ENCODE measurements around the gene ANKRD44.
"Not testable (repeated sequence)": the region's sequence is repeated elsewhere in the genome, so short reads cannot be mapped to it uniquely, and the experiment has no call there.

The ANKRD44 gene

GRCh38 chr2:197310271-197310985, at the start of gene ANKRD44:
ANKRD44 (minus strand) TSS chr2:197310780; CDS start chr2:197310604, 176 bp downstream.
- DNase-seq: peak; percentile 86 to 88

GRCh38 chr2:197359859-197360258, 49.3 kb upstream of the ANKRD44 start:
- DNase-seq: no peak

- DNase-seq: no peak
Observed at GRCh38 chr2:197358931-197359330, 48.4 kb upstream of the ANKRD44 start.

- DNase-seq: no peak
Observed at GRCh38 chr2:197357986-197358385, 47.4 kb upstream of the ANKRD44 start.

- no peak for DNase-seq
Observed at GRCh38 chr2:197356136-197356535, 45.6 kb upstream of the ANKRD44 start.

GRCh38 chr2:197354169-197354558, 43.6 kb upstream of the ANKRD44 start:
- no peak for DNase-seq

- no peak for DNase-seq
Observed at GRCh38 chr2:197353393-197354168, 43.0 kb upstream of the ANKRD44 start.

- no peak for DNase-seq
Observed at GRCh38 chr2:197349699-197350098, 39.1 kb upstream of the ANKRD44 start.

GRCh38 chr2:197348721-197349360, 38.3 kb upstream of the ANKRD44 start:
- no peak for DNase-seq

GRCh38 chr2:197345846-197346370, 35.3 kb upstream of the ANKRD44 start:
- no peak for DNase-seq

- DNase-seq: not testable (repeated sequence)
Observed at GRCh38 chr2:197343968-197344367, 33.4 kb upstream of the ANKRD44 start.

- no peak for DNase-seq
Observed at GRCh38 chr2:197340591-197340990, 30.0 kb upstream of the ANKRD44 start.

GRCh38 chr2:197339496-197340220, 29.1 kb upstream of the ANKRD44 start:
- DNase-seq: no peak

GRCh38 chr2:197339016-197339415, 28.4 kb upstream of the ANKRD44 start:
- no peak for DNase-seq

- DNase-seq: no peak
Observed at GRCh38 chr2:197332641-197333040, 22.1 kb upstream of the ANKRD44 start.

GRCh38 chr2:197328461-197328860, 17.9 kb upstream of the ANKRD44 start:
- DNase-seq: no peak

- no peak for DNase-seq
Observed at GRCh38 chr2:197327472-197328098, 17.0 kb upstream of the ANKRD44 start.

- DNase-seq: no peak
Observed at GRCh38 chr2:197327073-197327471, 16.5 kb upstream of the ANKRD44 start.

GRCh38 chr2:197324801-197325200, 14.2 kb upstream of the ANKRD44 start:
- no peak for DNase-seq

GRCh38 chr2:197322724-197323720, 12.4 kb upstream of the ANKRD44 start:
- no peak for DNase-seq

- DNase-seq: no peak
Observed at GRCh38 chr2:197322143-197322542, 11.6 kb upstream of the ANKRD44 start.
